Fibroblast of the aortic adventitia (primary cell): ENCODE data around the gene TBC1D22A. TPM values are rescaled to one million over a fixed set of nuclear protein-coding genes. Genes with fewer than 3 reads are reported as not detected.

Source experiments
- DNase-seq: peaks from one replicate; pipeline ENCODE4 v3.0.0-alpha.2; 2010; ENCODE audit warnings: low read depth
- H3K4me3 ChIP-seq: 2 replicates; pipeline ENCODE4 v1.5.1; 2011; ENCODE audit warnings: low read depth, mild to moderate bottlenecking, control low read depth, low read length, moderate library complexity
- total RNA-seq: library from RNA; depleted of rRNA; stranded (reverse); fragments of >200 nt; gene quantifications from 2 replicates; pipeline ENCODE4 v1.2.3, GENCODE V29; 2012; ENCODE audit warnings: low replicate concordance
- TF ChIP-seq, protein P1 (sequence below): IDR thresholded peaks from 2 replicates; pipeline ENCODE4 v1.5.1; 2011; ENCODE audit warnings: mild to moderate bottlenecking, low read length, control low read depth, inconsistent platforms; ENCODE audit not compliant: insufficient read depth

The TBC1D22A gene
- total RNA-seq, 1 donor, result 13.8 TPM

DNA sequence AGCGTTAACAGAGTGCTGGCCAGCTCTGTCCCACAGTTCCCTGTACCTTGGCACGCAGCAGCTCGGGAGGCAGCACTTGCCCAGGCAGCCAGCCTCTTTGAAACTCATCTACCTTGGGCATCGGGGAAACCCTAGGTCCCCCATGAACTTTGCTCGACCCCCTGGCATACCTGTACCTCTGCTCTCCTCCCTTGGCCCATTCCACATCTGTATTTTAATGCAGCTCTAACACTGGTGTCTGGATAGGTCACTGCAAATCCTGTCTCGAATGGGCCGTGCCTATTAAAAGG is 304.1 kb downstream of the TBC1D22A start:
- TF ChIP-seq, protein P1, sequence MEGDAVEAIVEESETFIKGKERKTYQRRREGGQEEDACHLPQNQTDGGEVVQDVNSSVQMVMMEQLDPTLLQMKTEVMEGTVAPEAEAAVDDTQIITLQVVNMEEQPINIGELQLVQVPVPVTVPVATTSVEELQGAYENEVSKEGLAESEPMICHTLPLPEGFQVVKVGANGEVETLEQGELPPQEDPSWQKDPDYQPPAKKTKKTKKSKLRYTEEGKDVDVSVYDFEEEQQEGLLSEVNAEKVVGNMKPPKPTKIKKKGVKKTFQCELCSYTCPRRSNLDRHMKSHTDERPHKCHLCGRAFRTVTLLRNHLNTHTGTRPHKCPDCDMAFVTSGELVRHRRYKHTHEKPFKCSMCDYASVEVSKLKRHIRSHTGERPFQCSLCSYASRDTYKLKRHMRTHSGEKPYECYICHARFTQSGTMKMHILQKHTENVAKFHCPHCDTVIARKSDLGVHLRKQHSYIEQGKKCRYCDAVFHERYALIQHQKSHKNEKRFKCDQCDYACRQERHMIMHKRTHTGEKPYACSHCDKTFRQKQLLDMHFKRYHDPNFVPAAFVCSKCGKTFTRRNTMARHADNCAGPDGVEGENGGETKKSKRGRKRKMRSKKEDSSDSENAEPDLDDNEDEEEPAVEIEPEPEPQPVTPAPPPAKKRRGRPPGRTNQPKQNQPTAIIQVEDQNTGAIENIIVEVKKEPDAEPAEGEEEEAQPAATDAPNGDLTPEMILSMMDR, result no peak
- no peak for DNase-seq

GRCh38 chr22:47067321-47067890 is 305.0 kb downstream of the TBC1D22A start:
- no peak for DNase-seq
- H3K4me3 ChIP-seq, result no peak overlapping the region
- TF ChIP-seq, protein P1, result no peak

More for the DNA sequence above, 304.1 kb downstream of the TBC1D22A start:
- no peak overlapping the region for H3K4me3 ChIP-seq

DNA sequence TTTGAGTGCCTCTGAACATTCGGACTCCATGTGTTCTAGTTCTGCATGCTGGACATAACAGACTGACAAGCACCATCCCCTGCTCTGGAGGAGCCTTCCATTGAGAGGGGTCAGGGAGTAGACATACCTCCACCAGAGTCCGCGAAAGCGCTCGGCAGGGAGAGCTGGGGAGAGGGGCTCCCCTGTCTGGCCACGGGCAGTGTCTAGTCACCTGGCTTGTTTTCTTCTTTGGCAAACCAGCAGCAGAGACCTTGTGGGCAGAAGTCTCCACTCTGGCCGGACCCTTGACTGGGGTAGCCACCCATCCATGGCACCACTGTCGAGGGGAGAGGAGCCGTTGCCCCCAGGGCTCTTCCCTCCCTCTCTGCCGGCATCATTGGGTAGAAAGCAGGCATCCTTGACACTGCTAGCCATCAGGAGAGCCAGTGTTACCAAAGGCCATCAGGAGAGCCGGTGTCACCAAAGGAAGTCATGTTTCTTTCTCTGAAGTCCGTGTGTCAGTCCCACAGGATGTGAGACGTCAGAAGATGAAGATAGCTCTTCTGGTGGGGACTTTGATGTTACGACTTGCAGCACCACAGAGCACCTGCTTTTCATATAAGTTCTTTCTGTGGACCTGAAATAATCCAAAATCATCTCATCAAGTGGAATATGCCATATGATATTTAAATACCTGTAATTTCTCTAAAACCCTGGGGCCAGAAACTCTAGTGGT is 305.6 kb downstream of the TBC1D22A start:
- TF ChIP-seq, protein P1, result no peak
- no peak for DNase-seq
- no peak overlapping the region for H3K4me3 ChIP-seq

DNA sequence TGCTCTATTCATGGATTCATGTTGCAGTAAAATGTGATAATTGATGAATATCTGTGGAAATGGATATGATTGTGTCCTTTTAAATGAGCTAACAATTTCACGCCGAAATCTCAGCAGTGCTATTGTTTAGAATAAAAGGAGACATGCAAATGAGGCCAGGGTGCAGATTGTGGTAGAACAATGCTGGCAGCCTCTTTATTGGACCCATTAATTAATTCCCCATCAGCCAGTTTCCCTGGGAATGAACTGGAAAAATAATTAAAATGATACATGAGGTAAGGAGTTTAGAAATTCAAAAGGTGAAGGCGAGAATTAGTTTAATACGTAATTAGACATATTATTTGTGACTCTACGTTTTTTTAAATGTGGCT is 306.2 kb downstream of the TBC1D22A start:
- no peak for DNase-seq
- TF ChIP-seq, protein P1, result no peak
- no peak overlapping the region for H3K4me3 ChIP-seq

DNA sequence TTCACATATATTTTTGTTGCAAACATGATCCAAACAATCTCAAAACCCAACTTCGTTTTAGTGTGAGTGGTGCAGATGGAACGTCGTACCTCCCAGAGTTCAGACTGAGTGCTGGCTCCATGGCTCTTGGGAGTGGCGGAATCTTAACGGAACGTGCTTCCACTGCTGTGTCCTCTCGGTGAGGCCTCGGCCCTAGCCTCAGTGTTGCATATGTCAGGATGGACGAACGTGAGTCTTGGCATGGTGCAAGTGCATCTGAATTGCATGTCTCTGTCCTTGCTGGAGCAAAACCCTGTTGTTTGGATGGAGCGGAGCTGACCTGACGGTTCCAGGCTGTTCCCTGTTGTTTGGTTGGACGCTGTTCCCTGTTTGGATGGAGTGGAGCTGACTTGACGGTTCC is 306.8 kb downstream of the TBC1D22A start:
- no peak for DNase-seq
- H3K4me3 ChIP-seq, result no peak overlapping the region

GRCh38 chr22:47071078-47071806 is 308.8 kb downstream of the TBC1D22A start:
- TF ChIP-seq, protein P1, result no peak
- no peak for DNase-seq
- H3K4me3 ChIP-seq, result no peak overlapping the region

More for the DNA sequence above, 306.8 kb downstream of the TBC1D22A start:
- TF ChIP-seq, protein P1, result no peak
